ENCODE data around the gene PRR36.
A peak's percentile ranks its signal among the peaks of the same experiment; 100 is the strongest.
"Not testable (repeated sequence)": the region's sequence is repeated elsewhere in the genome, so short reads cannot be mapped to it uniquely, and the experiment has no call there.

The PRR36 gene

GRCh38 chr19:7897292-7897691 is 23.1 kb upstream of the PRR36 start:
- no peak for DNase-seq

- DNase-seq: no peak
Observed at GRCh38 chr19:7895565-7895964, 21.4 kb upstream of the PRR36 start.

DNA sequence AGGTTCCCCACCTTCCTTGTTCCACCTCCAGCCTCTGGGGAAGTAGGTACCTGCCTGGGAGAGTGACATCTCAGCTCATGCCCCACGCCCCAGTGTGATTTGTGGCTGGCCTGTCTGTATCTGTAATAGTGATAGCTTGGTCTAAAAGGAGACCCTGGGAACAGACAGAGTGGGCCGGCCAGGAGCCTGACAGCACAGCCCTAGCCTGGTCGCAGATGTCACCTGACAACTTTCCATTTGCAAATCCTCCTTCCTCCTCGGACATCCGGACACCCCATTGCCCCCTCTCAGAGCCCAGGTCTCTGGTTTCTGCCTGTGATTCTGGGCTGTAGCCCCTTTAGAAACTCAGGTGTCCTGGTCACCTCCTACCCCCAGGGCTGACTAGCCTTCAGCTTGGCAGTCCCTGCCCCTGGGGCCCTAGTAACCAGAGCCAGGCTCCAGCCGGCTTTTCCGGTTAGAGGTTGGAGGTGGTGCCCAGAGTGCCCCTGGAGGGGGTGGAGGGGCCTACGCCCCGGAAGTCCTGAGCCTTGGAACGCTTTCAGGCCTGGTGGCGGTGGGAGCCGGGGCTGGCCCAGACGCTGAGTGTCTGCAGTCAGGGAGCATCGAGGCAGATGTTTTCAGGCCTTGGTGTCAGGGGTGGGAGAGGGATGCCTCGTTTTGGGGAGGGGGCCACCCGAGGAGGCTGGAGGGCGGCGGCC is 20.6 kb upstream of the PRR36 start:
- DNase-seq: no peak

DNA sequence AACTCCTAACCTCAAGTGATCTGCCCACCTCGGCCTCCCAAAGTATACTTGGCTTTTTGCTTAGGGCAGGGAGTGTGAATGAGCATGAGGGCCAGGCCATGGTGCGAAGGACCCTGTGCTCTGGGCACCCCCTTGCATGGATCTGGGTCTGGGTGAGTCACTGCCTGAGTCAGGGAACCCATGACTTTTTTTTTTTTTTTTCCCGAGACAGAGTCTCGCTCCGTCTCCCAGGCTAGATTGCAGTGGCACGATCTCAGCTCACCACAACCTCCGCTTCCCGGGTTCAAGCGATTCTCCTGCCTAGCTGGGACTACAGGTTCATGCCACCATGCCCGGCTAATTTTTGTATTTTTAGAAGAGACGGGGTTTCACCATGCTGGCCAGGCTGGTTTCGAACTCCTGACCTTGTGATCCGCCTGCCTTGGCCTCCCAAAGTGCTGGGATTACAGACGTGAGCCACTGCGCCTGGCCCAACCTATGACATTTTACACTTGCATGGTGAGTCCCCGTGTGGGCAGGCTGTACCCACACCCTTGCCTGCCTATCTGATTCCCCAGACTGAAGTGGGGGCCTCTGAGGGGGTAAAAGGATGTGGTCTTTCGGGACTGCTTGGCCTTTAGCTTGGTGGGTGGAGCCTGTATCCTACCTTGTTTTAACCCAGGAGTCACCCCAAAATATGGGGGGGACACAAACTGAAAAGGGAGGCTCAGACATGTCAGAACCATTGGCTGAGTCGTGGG is 19.3 kb upstream of the PRR36 start:
- DNase-seq: not testable (repeated sequence)

DNA sequence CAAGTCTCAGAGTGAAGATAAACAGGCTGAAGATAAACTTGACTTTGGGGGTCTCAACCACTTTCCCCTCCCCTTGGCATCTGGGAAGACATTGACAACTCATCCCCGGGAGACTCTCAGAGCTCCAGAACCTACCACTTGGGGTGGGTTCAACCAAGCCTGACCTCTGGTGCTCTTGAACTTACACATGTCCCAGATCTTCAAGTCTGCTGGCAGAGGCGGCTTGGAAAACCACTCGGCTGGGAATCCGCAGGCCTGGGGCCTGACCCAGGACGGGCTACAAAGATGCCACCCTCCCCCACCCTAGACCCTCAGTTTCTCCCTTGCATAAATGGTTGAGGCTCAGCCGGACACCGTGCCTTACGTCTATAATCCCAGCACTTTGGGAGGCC is 14.6 kb upstream of the PRR36 start:
- no peak for DNase-seq

DNA sequence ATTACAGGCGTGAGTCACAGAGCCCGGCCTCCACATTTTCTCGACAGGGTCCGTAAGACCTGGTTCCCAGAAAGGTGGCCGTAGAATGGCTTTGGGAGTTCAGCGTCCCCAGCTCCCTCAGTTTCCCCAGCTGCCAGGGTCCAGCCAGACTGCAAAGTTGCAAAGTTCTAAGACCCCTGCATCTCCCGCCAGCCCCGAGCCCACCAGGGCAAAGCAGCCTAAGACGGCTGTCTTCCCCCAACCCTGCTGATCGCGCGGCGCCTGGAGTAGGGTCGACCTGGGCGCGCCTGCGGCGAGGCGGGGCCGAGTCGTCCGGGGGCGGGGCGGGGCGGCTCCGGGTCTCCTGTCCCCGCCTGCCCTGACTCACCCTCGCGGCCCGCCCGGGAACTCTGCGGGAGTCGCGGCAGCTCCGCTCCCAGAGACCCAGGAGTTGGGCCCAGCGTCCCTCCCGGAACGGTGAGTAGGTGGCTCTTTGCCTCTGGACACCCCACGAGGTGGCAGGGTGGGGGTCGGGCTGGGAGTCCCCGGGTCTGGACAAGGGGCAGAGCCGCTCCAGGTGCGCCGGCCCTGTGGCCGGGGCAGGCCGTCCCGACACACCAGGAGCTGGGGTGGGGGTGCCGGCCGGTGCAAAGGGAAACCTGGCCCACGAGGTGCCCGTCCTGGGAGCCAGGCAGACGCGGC is 14.1 kb upstream of the PRR36 start, which contains the start of gene LRRC8E:
Gene LRRC8E (plus strand): TSS at position 366 of the 681 bp plus-strand sequence. CDS start 7,094 bp downstream, outside the sequence.
- DNase-seq: no peak

- no peak for DNase-seq
Observed at GRCh38 chr19:7887408-7888144, 13.4 kb upstream of the PRR36 start.

DNA sequence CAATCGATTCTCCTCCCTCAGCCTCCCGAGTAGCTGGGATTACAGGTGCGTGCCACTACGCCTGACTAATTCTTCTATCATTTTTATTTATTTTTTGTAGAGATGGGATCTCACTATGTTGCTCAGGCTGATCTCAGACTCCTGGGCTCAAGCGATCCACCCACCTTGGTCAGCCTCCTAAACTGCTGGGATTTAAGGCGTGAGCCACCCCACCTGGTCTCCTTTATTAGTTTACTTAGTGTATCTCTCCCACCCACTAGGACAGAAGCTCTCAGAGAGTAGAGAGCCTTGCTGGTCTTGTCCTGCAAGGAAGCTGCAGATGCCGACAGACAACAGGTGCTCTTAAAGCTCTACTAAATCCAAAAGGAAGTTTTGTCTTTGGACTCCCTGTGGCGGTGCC is 11.6 kb upstream of the PRR36 start:
- no peak for DNase-seq

GRCh38 chr19:7883796-7884570 is 9.8 kb upstream of the PRR36 start:
- no peak for DNase-seq

DNA sequence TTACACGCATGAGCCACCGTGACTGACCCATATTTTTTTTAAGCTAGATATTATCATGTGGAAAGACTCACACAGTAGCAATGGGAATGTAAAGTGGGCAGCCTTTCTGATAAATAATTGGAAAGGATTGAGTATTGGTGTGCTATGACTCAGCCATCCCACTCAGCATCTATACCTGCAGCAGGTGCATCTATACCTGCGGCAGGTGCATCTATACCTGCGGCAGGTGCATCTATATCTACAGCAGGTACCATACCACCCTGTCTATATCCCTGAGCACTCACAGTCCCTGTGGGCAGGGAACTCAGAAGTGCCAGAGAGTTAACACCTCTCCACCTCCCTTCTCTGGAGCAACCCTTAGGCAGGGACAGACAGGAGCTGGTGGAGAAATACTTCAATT is 8.9 kb upstream of the PRR36 start:
- no peak for DNase-seq

- no peak for DNase-seq
Observed at GRCh38 chr19:7881910-7882309, 7.7 kb upstream of the PRR36 start.

GRCh38 chr19:7879836-7880235 is 5.6 kb upstream of the PRR36 start:
- DNase-seq: no peak

DNA sequence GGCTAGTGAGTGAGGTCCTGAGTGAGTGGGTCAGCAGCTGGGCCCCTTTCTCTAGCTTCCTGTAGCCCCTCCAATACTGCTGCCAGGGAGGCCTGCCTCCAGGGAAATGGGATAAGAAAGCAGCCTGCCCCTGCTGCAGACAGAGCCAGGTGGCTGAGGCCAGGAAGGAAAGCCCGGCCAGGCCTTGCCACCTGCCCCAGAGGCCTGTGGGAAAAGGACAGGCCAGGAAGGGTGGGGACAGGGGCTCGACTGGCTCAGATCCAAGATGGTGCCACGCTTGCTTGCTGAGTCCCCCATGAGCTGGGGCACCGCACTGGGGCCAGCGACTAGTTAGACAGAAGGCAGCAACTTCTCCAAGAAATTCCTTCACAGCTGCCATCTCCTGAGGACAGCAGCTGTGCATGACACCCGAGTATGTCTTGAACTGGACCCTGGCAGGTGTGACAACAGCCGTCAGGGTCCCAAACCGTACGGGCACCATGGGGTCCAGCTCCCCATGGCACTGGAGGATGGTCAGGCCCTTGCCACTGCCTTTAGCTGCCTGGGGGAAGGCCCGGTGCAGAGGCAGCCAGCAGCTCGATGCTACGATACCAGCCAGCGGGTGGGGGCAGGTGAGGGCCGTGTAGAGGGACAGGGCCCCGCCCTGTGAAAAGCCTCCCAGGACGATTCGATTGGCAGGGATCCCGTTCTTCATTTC is 5.1 kb upstream of the PRR36 start:
- no peak for DNase-seq

- DNase-seq: no peak
Observed at GRCh38 chr19:7877249-7877836, 3.2 kb upstream of the PRR36 start.

DNA sequence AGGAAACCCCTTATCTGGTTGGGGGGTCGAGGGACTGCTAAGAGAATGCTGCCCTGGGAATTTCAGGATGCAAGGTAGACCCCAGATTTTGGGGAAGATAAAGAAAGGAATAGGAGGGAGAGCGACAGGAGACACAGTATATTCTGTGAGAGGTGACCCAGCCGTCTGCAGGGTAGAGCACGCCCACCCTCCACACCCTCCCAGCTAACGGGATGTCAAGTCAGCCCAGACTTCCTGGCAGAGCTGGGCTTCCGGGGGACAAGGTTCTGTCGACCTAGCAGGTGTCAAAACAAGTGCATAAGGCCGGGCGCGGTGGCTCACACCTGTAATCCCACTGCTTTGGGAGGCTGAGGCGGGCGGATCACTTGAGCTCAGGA is 695 bp upstream of the PRR36 start:
- no peak for DNase-seq

GRCh38 chr19:7873304-7874075 is 700 bp downstream of the PRR36 start:
- no peak for DNase-seq

DNA sequence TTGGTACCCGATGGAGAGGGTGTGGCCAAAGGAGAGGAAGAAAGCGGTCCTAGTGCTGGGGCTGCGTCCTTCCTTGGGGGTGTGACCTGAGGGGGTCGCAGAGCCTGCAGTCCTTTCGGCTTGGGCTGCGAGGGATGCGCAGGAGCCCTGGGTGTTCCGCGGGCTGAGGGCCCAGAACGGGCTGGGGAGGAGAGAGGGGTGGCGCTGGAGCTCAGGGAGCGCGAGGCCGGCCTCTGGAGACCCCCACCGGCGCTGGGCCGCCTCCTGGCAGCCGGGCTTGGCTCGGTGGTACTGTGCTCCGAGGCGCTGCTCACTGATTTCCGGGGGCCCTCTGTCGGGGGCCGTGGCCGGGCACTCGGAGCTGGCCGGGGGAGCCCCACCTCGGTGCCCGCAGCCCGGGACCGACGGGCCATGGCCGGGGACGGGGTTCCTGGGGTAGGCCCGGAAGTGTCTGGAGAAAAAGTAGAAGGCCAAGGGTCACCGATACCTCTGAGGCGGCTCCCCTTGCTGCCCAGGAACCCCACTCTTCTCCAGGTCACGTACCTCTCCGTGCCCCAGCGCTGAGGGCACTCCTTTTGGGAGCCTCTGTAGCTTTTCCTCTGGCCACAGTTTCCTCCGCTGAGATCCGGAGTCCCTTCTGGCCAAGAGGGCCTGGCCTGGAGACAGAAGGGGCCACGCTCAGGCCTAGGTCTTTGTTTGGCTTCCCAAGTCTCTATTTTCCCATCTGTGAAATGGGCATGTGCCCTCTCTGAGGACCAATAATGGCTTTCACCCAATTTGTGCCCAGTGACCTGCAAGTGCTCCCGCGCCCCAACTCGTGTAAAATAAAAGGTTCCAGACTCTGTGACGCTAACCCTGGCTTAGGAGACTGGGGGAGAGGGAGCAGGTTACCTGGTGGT is 1.6 kb downstream of the PRR36 start:
- no peak for DNase-seq

GRCh38 chr19:7871437-7872305 is 2.5 kb downstream of the PRR36 start:
- peak; percentile 20 for DNase-seq

Measured in NCI-H2227 treated with DMSO at 0.1 percent for 48 hours (cell line).